Ascending aorta (tissue), 2 donors: ENCODE measurements around the gene PSME3. TPM values are rescaled to one million over a fixed set of nuclear protein-coding genes. Genes with fewer than 3 reads are reported as not detected.

Experiments used
- DNase-seq, 2 donors: peaks; one replicate each; pipeline ENCODE4 v3.0.0-alpha.2; 2019; ENCODE audit warnings: low spot score in 2 of 2
- H3K27ac ChIP-seq, 2 donors: fragments of 200-600 bp; sonication (generic); one replicate each; pipeline ENCODE4 v1.5.1; 2016 to 2017; ENCODE audit warnings: mild to moderate bottlenecking in 1 of 2
- H3K27me3 ChIP-seq: fragments of 200-600 bp; sonication (generic); one replicate; pipeline ENCODE4 v1.5.1; 2017
- H3K36me3 ChIP-seq, 2 donors: fragments of 200-600 bp; sonication (generic); one replicate each; pipeline ENCODE4 v1.5.1; 2016
- H3K4me1 ChIP-seq, 2 donors: fragments of 200-600 bp; sonication (generic); one replicate each; pipeline ENCODE4 v1.5.1; 2016 to 2017; ENCODE audit warnings: mild to moderate bottlenecking in 1 of 2
- H3K4me3 ChIP-seq, 2 donors: fragments of 200-600 bp; sonication (generic); one replicate each; pipeline ENCODE4 v1.5.1; 2016 to 2017; ENCODE audit warnings: mild to moderate bottlenecking in 1 of 2
- H3K9me3 ChIP-seq, 2 donors: fragments of 200-600 bp; sonication (generic); one replicate each; pipeline ENCODE4 v1.5.1; 2016
- intact Hi-C: fragments of 100-400 bp; cut with DNase I; formaldehyde crosslinking; loops from one replicate; pipeline ENCODE4 v1.15.1; 2023
- total RNA-seq: library from RNA; depleted of rRNA; stranded (reverse); fragments of >200 nt; gene quantifications from one replicate; pipeline ENCODE4 v1.1.0, GENCODE V29; 2016
- TF ChIP-seq, protein P1 (sequence below), 3 experiments: fragments of 200-600 bp in 2 of 3; fragments of 450-650 bp in 1 of 3; sonication (generic) in 2 of 3; IDR thresholded peaks; one replicate each; pipeline ENCODE4 v1.5.1; 2016 to 2019; ENCODE audit warnings: antibody characterized with exemption in 3 of 3, mild to moderate bottlenecking in 1 of 3, moderate library complexity in 1 of 3

Gene PSME3
- total RNA-seq, 1 donor from 2014 or later: 29.7 TPM

- H3K9me3 ChIP-seq: no peaks in the 10 kb centered on the region
- peak overlapping the region; percentile 76 to 88 for H3K4me3 ChIP-seq
- peak overlapping the region; percentile 88 to 89 for H3K27ac ChIP-seq
- peaks cover 20 to 21% of the 10 kb centered on the region in 2 donors for H3K36me3 ChIP-seq
- no peaks in the 10 kb centered on the region for H3K27me3 ChIP-seq
- peaks cover 6 to 12% of the 10 kb centered on the region in 2 donors for H3K4me1 ChIP-seq
- DNase-seq: peak in 1 of 2 donors; percentile 8
- TF ChIP-seq, protein P1, sequence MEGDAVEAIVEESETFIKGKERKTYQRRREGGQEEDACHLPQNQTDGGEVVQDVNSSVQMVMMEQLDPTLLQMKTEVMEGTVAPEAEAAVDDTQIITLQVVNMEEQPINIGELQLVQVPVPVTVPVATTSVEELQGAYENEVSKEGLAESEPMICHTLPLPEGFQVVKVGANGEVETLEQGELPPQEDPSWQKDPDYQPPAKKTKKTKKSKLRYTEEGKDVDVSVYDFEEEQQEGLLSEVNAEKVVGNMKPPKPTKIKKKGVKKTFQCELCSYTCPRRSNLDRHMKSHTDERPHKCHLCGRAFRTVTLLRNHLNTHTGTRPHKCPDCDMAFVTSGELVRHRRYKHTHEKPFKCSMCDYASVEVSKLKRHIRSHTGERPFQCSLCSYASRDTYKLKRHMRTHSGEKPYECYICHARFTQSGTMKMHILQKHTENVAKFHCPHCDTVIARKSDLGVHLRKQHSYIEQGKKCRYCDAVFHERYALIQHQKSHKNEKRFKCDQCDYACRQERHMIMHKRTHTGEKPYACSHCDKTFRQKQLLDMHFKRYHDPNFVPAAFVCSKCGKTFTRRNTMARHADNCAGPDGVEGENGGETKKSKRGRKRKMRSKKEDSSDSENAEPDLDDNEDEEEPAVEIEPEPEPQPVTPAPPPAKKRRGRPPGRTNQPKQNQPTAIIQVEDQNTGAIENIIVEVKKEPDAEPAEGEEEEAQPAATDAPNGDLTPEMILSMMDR (IDR thresholded peaks at IDR 0.05): no peak
- intact Hi-C loops: no loop called here
Observed at GRCh38 chr17:42832213-42832933, 824 bp upstream of the PSME3 start.

DNA sequence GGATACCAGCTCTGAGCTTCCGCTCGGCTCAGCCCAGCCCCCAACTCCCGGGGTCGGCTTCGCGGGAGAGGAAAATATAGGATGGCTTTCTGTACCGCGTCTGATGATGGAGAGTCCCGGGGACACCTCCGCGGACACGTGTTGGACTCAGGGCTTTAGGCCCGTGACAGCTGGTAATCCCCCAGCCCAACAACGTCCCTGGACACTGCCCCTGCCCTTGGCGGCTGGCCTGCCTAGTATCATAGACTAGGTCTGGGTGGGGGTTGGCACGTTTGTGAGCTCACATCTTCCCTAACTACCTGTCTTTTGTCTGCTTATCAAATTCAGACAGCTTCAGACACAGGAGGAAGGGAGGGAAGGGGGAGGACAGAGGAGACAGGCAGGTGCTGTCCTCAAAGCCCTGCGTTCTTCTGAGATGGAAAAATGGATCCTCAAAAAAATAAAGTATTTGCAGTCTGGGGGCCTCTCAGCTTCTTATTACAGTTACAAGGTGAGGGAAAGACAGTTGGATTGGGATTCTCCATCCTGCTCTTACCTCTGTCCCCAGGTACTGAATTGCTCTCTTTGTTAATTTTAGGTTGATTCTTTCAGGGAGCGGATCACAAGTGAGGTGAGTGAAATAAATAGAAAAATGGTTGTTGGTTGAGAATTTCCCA, 698 bp downstream of the PSME3 start:
- intact Hi-C loops: no loop called here
- H3K9me3 ChIP-seq: no peaks in the 10 kb centered on the region
- no peak for DNase-seq

GRCh38 chr17:42835732-42836131, 2.5 kb downstream of the PSME3 start:
- H3K36me3 ChIP-seq: peaks cover 52 to 55% of the 10 kb centered on the region in 2 donors
- TF ChIP-seq, protein P1 (IDR thresholded peaks at IDR 0.05): no peak
- intact Hi-C loops: no loop called here

More for the DNA sequence above, 698 bp downstream of the PSME3 start:
- H3K27ac ChIP-seq: peak overlapping the region; percentile 88 to 89
- peaks cover 34 to 37% of the 10 kb centered on the region in 2 donors for H3K36me3 ChIP-seq
- H3K27me3 ChIP-seq: no peaks in the 10 kb centered on the region
- TF ChIP-seq, protein P1 (IDR thresholded peaks at IDR 0.05): no peak
- H3K4me1 ChIP-seq: peaks cover 6 to 12% of the 10 kb centered on the region in 2 donors
- H3K4me3 ChIP-seq: peak overlapping the region; percentile 76 to 88

GRCh38 chr17:42841975-42842685, 8.9 kb downstream of the PSME3 start:
- H3K4me3 ChIP-seq: no peak overlapping the region
- H3K27ac ChIP-seq: no peak overlapping the region
- no peaks in the 10 kb centered on the region for H3K9me3 ChIP-seq
- TF ChIP-seq, protein P1 (IDR thresholded peaks at IDR 0.05): no peak
- H3K27me3 ChIP-seq: no peaks in the 10 kb centered on the region
- no peak for DNase-seq
- peaks cover 68 to 81% of the 10 kb centered on the region in 2 donors for H3K36me3 ChIP-seq
- intact Hi-C loops: loop anchor here (10.0 kb wide), 1 partner anchor 153 kb away; the partner anchor contains the start of gene RPL27
- no peaks in the 10 kb centered on the region for H3K4me1 ChIP-seq

More at GRCh38 chr17:42835732-42836131, 2.5 kb downstream of the PSME3 start:
- DNase-seq: no peak
- Histone ChIP-seq H3K9me3 (no peaks in the 10 kb centered on the region), H3K27ac (no peak overlapping the region), H3K27me3 (no peaks in the 10 kb centered on the region), H3K4me3 (no peak overlapping the region), H3K4me1 (peaks cover 6 to 12% of the 10 kb centered on the region in 2 donors)

DNA sequence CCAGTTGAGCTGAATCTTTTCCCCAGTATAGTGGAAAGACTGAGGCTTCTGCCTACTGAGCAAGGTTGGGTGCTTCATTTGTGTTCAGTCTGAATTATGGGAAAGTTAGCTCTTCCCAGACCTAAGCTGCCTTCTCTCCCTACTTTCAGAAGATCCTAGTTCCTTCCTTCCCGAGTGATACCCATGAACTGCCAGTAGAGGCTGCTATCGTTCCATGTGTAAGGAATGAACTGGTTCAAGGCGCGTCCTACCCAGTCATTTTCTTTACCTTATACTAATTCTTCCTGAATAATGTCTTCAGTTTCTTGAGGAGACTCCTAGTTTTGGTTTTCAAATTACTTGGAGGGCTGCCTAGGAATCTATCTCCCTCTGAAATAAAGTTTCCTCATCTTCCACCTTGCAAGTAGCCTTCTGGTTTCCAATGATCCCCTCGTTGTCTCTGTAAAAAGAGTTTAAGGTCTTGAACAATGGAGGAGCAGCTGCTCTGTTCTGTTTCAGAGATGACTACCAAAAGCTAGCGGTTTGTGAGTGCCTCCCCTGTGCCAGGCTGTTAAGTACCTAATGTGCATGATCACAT, 10.2 kb downstream of the PSME3 start:
- peak overlapping the region in 1 of 2 donors; percentile 17 for H3K27ac ChIP-seq
- no peaks in the 10 kb centered on the region for H3K27me3 ChIP-seq
- intact Hi-C loops: loop anchor here (1.0 to 10.0 kb wide), 3 partner anchors 86 to 151 kb away; partner anchors contain the start of gene RPL27
- H3K4me3 ChIP-seq: no peak overlapping the region
- H3K4me1 ChIP-seq: no peaks in the 10 kb centered on the region
- H3K9me3 ChIP-seq: no peaks in the 10 kb centered on the region
- DNase-seq: no peak
- TF ChIP-seq, protein P1 (IDR thresholded peaks at IDR 0.05): peak; percentile 93 to 96 (median 95)
- peaks cover 56 to 68% of the 10 kb centered on the region in 2 donors for H3K36me3 ChIP-seq
